OCI-LY7 (cell line): ENCODE measurements around the gene RAB7A. TPM values are rescaled to one million over a fixed set of nuclear protein-coding genes. Genes with fewer than 3 reads are reported as not detected.

Experiments
- BruUV-seq: library from RNA; stranded (reverse); fragments of 400-500 nt; replicated peaks from 2 replicates; lab custom pipeline; 2021; lab: Mats Ljungman, UMichigan
- CTCF ChIA-PET: fragments of 300-600 bp; sonication (Branson Sonifier 250); formaldehyde crosslinking; loops from one replicate; lab custom pipeline; 2022; ENCODE audit warnings: antibody characterized with exemption; ENCODE audit not compliant: unreplicated experiment; lab: Charles Lee
- POLR2A ChIA-PET: fragments of 300-600 bp; sonication (Branson Sonifier 250); formaldehyde crosslinking; loops from one replicate; lab custom pipeline; 2022; ENCODE audit warnings: antibody characterized with exemption; lab: Charles Lee
- DNase-seq: peaks from one replicate; pipeline ENCODE4 v3.0.0-alpha.2; 2015; ENCODE audit warnings: low spot score
- H2AFZ ChIP-seq: fragments of 200-600 bp; sonication (generic), shearing (Covaris generic); 2 replicates; pipeline ENCODE4 v1.6.1; 2014; ENCODE audit warnings: mild to moderate bottlenecking, antibody characterized with exemption, low read length, moderate library complexity
- H3K27ac ChIP-seq: fragments of 200-600 bp; sonication (generic); 2 replicates; pipeline ENCODE4 v1.5.1; 2014; ENCODE audit warnings: mixed run types, low read depth, mild to moderate bottlenecking, moderate library complexity, low read length, inconsistent platforms; ENCODE audit not compliant: poor library complexity, severe bottlenecking
- H3K36me3 ChIP-seq: fragments of 200-600 bp; sonication (generic); 2 replicates; pipeline ENCODE4 v1.6.1; 2014; ENCODE audit warnings: mild to moderate bottlenecking, antibody characterized with exemption, low read length, moderate library complexity, mixed read lengths; ENCODE audit not compliant: insufficient read depth
- H3K4me1 ChIP-seq: fragments of 200-600 bp; sonication (generic); 2 replicates; pipeline ENCODE4 v1.5.1; 2014; ENCODE audit warnings: mild to moderate bottlenecking, low read length; ENCODE audit not compliant: insufficient read depth, poor library complexity, severe bottlenecking
- H3K4me2 ChIP-seq: fragments of 200-600 bp; sonication (generic); 2 replicates; pipeline ENCODE4 v1.6.1; 2014; ENCODE audit warnings: mild to moderate bottlenecking, low read length
- H3K4me3 ChIP-seq: fragments of 200-600 bp; sonication (generic); 2 replicates; pipeline ENCODE4 v1.5.1; 2014; ENCODE audit warnings: mild to moderate bottlenecking, low read depth, low read length; ENCODE audit not compliant: poor library complexity, severe bottlenecking
- H3K79me2 ChIP-seq: fragments of 200-600 bp; sonication (generic); 2 replicates; pipeline ENCODE4 v1.6.1; 2016; ENCODE audit warnings: low read depth, mild to moderate bottlenecking, low read length, moderate library complexity, mixed read lengths; ENCODE audit not compliant: insufficient read depth
- H3K9me2 ChIP-seq: fragments of 200-600 bp; sonication (generic); 2 replicates; pipeline ENCODE4 v1.6.1; 2016; ENCODE audit warnings: mild to moderate bottlenecking, low read length, mixed read lengths; ENCODE audit not compliant: insufficient read depth
- H3K9me3 ChIP-seq: fragments of 200-600 bp; sonication (generic); 2 replicates; pipeline ENCODE4 v1.6.1; 2014; ENCODE audit warnings: mild to moderate bottlenecking, mixed run types, low read length, mixed read lengths
- H4K20me1 ChIP-seq: fragments of 200-600 bp; sonication (generic); 2 replicates; pipeline ENCODE4 v1.6.1; 2014; ENCODE audit warnings: mild to moderate bottlenecking, antibody characterized with exemption, low read length, moderate library complexity, mixed read lengths; ENCODE audit not compliant: insufficient read depth
- CTCF ChIP-seq: fragments of 200-600 bp; sonication (generic); conservative IDR thresholded peaks from 2 replicates; pipeline ENCODE4 v1.5.1; 2014; ENCODE audit warnings: mild to moderate bottlenecking, antibody characterized with exemption, low read length, moderate library complexity, mixed read lengths
- EZH2phosphoT487 ChIP-seq: fragments of 200-600 bp; sonication (generic); IDR thresholded peaks from 2 replicates; pipeline ENCODE4 v1.6.1; 2018; ENCODE audit warnings: low read depth, borderline replicate concordance, mild to moderate bottlenecking, mixed run types, antibody characterized with exemption, low read length, moderate library complexity, mixed read lengths
- intact Hi-C: fragments of 100-400 bp; cut with micrococcal nuclease; formaldehyde crosslinking; loops from one replicate; pipeline ENCODE4 v1.10.0; 2022; ENCODE audit not compliant: unreplicated experiment
- total RNA-seq, 2 experiments: library from RNA; depleted of rRNA in 1 of 2; stranded (reverse); fragments of >200 nt in 1 of 2; shearing (Covaris generic) in 1 of 2; gene quantifications; 2 replicates each; pipeline ENCODE4 v1.2.3, GENCODE V29; 2014 to 2022

Gene RAB7A
- total RNA-seq, 2 experiments from 2014 or later, result 24.5 to 143 TPM

GRCh38 chr3:128799653-128800052, 73.7 kb downstream of the RAB7A start:
- Histone ChIP-seq H3K4me3 (no peak overlapping the region), H3K9me3 (no peaks in the 10 kb centered on the region), H3K4me1 (peaks cover 23% of the 10 kb centered on the region), H3K36me3 (peaks cover 62% of the 10 kb centered on the region), H3K9me2 (no peaks in the 10 kb centered on the region), H3K27ac (no peak overlapping the region), H3K4me2 (no peak overlapping the region), H4K20me1 (0 out of 2 replicates have a peak, but pooled peaks cover 2% of the 10 kb centered on the region), H2AFZ (no peak overlapping the region), H3K79me2 (peaks cover 7% of the 10 kb centered on the region; the same call in 1 of the 2 replicates)
- BruUV-seq, result TSS peak; percentile 34
- TF ChIP-seq EZH2phosphoT487 (no peak), CTCF (no peak)
- intact Hi-C loops, result no loop called here
- ChIA-PET POLR2A (interaction anchor here (1.1 kb wide), 1 partner anchor 32 kb away, joined by 4 read pairs; no protein-coding TSS in a partner anchor), CTCF (no interaction called here)
- DNase-seq, result no peak

- intact Hi-C loops, result no loop called here
- no TSS peak for BruUV-seq
- POLR2A ChIA-PET, result interaction anchor here (0.7 to 1.1 kb wide), 2 partner anchors 13 to 33 kb away, joined by 3 to 4 read pairs; no protein-coding TSS in a partner anchor
Observed at GRCh38 chr3:128800241-128801187, 74.5 kb downstream of the RAB7A start.

More at GRCh38 chr3:128800241-128801187, 74.5 kb downstream of the RAB7A start:
- H4K20me1 ChIP-seq, result 0 out of 2 replicates have a peak, but pooled peaks cover 4% of the 10 kb centered on the region
- H3K27ac ChIP-seq, result no peak overlapping the region
- no peak overlapping the region for H3K4me3 ChIP-seq
- peaks cover 19% of the 10 kb centered on the region for H3K4me1 ChIP-seq
- H3K4me2 ChIP-seq, result no peak overlapping the region
- no peak for DNase-seq
- TF ChIP-seq EZH2phosphoT487 (no peak), CTCF (no peak)
- no peak overlapping the region for H2AFZ ChIP-seq
- no peaks in the 10 kb centered on the region for H3K9me2 ChIP-seq
- peaks cover 70% of the 10 kb centered on the region for H3K36me3 ChIP-seq
- H3K79me2 ChIP-seq, result peaks cover 9% of the 10 kb centered on the region; the same call in 1 of the 2 replicates
- CTCF ChIA-PET, result no interaction called here
- H3K9me3 ChIP-seq, result no peaks in the 10 kb centered on the region
